Measurements from ENCODE around the gene RNU6-8.

GRCh38 chr14:32183151-32184058, 19.7 kb downstream of the RNU6-8 start:
- no peak for TF ChIP-seq CTCF (IDR thresholded peaks at IDR 0.05)
- TF ChIP-seq POLR2A (IDR thresholded peaks at IDR 0.05): no peak
